C1 segment of cervical spinal cord (tissue), 14 donors: ENCODE data around the gene ITGA6.

Experiments
- DNase-seq, 14 donors: peaks; one replicate each; lab custom pipeline; 2025; lab: John Stamatoyannopoulos, UW

Gene ITGA6

DNA sequence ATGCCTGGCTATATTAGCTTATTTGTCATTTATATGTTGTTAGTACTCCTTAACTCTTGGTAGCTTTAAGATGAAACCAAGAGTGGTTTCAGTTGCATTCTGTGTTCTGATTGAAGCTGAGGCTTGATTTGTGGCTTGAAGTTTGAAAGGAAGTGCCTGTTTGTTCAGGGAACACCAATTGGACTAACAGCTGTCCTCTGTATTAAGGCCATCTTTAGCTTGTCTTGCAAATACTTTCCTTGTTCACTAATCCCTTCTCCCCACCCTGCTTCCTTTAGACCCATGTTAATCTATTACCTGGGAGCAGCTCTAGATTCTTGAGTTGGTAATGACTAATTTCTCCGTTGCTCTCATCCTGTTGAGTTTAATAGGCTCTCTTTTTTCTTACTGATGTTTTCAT, 13.4 kb downstream of the ITGA6 start:
- DNase-seq: no peak

DNA sequence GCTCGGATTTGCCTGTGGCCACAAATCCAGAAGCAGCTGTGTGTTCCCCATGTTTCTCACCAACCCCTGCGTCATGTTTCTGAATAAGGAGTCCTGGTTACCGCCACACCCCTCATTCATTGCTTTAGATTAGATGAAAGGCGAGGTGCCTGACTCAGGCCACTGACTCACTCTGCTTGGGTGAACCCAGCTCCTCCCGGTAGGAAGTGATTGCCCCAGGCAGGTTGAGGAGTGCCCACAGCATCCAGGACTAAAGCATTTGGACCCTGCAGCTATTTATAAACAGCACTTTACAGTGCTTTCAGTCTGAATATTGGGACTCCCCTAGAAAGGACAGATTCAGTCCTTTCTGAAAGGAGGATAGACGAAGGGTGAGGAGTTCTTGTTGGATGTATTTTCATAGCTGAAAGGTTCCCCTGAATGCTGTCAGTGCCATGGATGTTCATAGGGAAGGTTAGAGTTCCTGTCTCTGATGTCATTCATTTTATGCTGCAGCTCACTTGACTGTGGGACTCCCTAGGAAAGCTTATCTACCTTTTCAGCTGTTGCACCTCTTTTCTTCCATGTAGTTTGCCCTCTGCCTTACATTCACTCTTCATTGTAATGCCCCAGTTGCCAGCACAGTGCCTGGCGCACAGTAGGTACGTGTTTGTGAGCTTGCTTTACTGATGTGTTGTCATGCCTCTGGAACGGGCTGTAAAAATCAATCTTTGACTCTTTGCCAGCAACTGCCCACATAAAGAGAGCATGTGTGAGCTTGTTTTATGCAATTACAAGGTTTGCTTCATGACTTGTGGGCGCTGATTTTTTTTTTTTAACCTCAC, 14.9 kb downstream of the ITGA6 start:
- peak in 1 of 14 donors; percentile 16 for DNase-seq

DNA sequence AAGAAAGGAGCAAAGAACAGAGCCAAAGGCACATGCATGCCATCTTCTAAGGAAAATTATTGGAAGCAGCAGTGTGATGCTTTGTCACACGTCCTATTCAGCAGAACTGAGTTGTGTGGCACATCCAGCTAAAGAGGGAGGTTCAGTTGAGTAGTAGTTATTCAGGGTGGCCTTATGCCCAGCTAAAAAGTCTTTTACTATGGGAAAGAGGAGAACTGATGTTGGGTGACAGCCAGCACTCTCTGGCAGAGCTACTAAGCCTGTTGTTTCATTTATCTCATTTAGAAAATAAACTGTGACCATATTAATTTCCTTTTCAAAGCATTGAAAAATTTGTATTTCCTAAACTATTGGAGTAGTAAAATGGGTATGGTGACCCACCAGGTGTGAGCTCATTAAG, 18.5 kb downstream of the ITGA6 start:
- DNase-seq: peak in 3 of 14 donors; percentile 13 to 32 (median 16)

GRCh38 chr2:172446474-172447063, 19.2 kb downstream of the ITGA6 start:
- no peak for DNase-seq

DNA sequence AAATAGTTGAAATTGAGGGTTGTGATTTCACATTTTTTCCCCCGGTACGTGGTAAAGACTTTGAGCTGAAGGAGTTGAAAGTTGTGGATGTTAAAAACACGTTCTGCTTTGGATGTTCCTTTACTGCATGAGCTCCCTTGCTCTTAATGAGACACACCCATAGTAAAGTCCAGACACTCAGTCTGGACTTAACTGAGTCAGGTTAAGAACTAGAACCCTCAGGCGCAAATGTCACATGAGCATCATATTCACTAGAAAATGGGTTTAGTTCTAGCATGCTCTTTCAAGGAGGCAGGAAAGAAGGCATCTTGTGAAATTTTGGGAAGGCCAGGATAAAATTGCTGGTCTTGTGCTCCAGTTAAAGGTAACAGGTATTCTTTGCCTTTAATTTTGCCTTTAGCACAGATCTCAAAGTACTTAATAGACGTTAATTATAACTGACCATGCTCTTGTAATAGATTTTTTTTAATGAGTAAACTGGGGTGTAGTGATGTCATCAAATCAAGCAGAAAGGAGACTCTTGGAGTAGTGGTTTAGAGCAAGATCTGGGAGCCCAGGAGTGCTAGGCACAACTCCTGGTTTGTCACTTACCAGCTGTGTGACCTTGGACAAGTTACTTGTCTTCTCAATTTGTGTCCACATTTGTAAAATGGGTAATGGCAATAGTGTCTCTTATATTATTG, 20.6 kb downstream of the ITGA6 start:
- no peak for DNase-seq

DNA sequence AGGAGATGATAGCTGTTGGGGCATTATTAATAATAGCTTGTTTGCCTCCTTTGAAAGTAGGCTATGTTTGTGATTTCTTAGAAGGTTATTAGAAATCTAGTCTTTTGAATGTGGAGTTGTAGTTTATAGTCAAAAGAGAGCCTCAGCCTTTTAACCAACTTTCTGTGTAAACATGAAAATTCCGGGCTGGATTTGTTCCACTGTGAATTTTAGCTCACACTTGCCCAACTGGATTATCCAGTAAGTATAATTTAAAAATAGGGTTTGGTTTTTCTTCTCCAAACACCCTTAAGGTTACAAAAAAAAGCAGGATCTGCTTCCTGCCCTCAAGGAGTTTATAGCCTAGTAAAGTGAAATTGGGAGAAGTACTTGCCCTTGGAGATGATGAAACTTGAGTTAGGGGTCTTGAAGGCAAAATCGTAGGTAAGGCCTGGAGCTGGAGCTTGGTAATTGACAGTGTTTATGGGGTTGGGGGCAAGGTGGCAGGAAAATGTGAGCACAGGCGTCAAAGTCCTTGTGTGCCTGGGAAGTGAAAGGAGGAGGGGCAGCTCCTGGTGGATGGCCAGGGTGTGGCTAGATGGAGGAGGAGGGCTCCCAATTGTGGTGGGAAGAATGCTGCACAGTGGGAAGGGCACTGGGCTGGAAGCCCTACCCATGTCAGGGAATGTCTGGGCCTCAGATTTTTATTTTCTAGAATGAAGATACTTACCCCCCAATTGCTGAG, 21.3 kb downstream of the ITGA6 start:
- DNase-seq: no peak

- no peak for DNase-seq
Measured at GRCh38 chr2:172449911-172450550, 22.6 kb downstream of the ITGA6 start.

- DNase-seq: no peak
Measured at GRCh38 chr2:172451923-172452322, 24.5 kb downstream of the ITGA6 start.

- no peak for DNase-seq
Measured at GRCh38 chr2:172452845-172453244, 25.5 kb downstream of the ITGA6 start.

GRCh38 chr2:172454404-172455120, 27.2 kb downstream of the ITGA6 start:
- no peak for DNase-seq

DNA sequence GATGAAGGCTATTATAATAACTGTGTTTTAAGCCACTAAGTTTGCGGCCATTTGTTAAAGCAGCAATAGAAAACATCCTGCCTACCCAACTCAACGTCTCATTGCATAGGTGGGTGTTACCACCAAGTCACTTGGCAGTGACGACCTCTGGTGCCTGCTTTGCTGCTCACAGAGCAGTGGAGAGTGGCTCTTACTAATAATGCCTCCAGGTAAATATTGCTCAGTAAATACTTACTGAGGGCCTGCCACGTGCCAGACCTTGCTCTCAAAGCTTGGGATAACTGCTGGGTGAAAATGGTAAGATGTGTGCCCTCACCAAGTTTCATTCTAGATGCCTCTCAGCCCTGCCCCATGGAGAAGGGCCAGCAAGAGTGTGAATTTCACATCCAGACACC, 27.7 kb downstream of the ITGA6 start:
- no peak for DNase-seq

GRCh38 chr2:172456002-172456401, 28.6 kb downstream of the ITGA6 start:
- DNase-seq: no peak

- no peak for DNase-seq
Measured at GRCh38 chr2:172457536-172457935, 30.1 kb downstream of the ITGA6 start.

- DNase-seq: no peak
Measured at GRCh38 chr2:172458561-172459124, 31.3 kb downstream of the ITGA6 start.

GRCh38 chr2:172460780-172461201, 33.4 kb downstream of the ITGA6 start:
- no peak for DNase-seq

DNA sequence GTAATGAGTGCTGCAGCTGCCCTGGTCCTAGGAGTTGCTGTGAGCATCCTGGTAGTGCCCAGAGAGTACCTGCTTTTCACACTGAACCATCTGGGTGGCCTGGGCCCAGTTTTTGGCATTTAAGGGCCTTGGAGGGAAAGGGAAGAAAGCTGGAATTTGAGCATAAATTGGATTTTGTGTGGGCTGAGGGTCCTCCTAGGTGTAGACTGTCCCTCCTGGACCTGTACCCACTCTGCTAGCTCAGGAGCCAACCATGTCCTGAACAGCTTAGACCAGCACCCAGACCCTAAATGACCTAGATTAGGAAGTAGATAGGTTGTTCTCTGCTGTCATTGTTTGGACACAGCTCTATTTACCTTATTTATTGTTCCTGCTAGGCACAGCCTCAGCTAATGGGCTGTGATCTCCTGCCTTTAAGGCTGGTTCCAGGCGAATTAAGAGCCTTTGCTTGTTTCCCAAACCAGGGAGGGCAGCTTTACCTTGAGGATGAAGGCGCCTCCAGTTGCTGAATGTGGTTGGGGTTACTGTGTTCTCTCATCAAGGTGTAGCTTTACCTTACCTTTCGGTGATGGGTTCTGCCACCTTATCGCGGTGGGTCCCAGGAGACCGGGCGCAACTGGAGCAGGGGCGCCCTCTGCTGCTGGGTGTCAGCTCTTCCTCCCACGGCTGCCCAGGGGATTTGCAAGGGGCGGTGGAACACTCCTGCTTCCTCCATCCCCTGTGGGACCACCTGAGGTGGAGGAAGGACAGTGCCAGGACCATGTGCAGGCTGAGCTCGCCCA, 34.4 kb downstream of the ITGA6 start:
- peak in 10 of 14 donors; percentile 4 to 58 (median 24) for DNase-seq

GRCh38 chr2:172462373-172462848, 35.0 kb downstream of the ITGA6 start:
- DNase-seq: no peak

GRCh38 chr2:172462849-172463381, 35.5 kb downstream of the ITGA6 start:
- no peak for DNase-seq
